Esophagus squamous epithelium (tissue), 4 donors: Measurements from ENCODE around the gene PTPRG.

Experiments
- POLR2A ChIP-seq, 4 donors: fragments of 450-650 bp; IDR thresholded peaks; one replicate each; pipeline ENCODE4 v1.6.1; 2017; ENCODE audit warnings: antibody characterized with exemption in 4 of 4, mild to moderate bottlenecking in 4 of 4, moderate library complexity in 3 of 4
- TF ChIP-seq, protein P1 (sequence below), 6 experiments: fragments of 450-650 bp in 4 of 6; fragments of 200-600 bp in 2 of 6; sonication (generic) in 2 of 6; IDR thresholded peaks; one replicate each; pipeline ENCODE4 v1.5.1; 2016 to 2019; ENCODE audit warnings: antibody characterized with exemption in 6 of 6, mild to moderate bottlenecking in 4 of 6, moderate library complexity in 4 of 6

DNA sequence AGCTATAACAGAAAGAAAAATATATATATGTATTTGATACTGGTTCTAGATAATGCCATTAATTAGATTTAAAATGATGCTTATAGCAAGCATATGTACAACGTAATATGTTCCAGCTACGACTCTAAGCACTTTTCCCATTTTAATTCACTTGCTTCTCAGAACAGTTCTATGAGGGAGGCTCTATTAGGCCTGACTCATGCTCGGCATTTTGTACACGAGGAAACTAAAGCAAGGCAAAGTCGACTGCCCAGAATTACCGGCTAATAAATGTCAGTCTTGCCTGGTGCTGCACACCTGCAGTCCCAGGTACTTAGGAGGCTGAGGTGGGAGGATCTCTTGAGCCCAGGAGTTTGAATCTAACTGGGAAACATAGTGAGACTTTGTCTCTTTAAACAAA, 106.0 kb downstream of the PTPRG start:
- TF ChIP-seq, protein P1, sequence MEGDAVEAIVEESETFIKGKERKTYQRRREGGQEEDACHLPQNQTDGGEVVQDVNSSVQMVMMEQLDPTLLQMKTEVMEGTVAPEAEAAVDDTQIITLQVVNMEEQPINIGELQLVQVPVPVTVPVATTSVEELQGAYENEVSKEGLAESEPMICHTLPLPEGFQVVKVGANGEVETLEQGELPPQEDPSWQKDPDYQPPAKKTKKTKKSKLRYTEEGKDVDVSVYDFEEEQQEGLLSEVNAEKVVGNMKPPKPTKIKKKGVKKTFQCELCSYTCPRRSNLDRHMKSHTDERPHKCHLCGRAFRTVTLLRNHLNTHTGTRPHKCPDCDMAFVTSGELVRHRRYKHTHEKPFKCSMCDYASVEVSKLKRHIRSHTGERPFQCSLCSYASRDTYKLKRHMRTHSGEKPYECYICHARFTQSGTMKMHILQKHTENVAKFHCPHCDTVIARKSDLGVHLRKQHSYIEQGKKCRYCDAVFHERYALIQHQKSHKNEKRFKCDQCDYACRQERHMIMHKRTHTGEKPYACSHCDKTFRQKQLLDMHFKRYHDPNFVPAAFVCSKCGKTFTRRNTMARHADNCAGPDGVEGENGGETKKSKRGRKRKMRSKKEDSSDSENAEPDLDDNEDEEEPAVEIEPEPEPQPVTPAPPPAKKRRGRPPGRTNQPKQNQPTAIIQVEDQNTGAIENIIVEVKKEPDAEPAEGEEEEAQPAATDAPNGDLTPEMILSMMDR (IDR thresholded peaks at IDR 0.05): no peak
- TF ChIP-seq POLR2A (IDR thresholded peaks at IDR 0.05): no peak
